HG03064 (cell line): ENCODE measurements around the gene SPACDR.

Source experiments
- ATAC-seq: cut with Tn5 transposase; IDR thresholded peaks from one replicate; pipeline ENCODE4 v1.9.1; 2021; ENCODE audit warnings: low read depth; ENCODE audit not compliant: unreplicated experiment

Gene SPACDR

DNA sequence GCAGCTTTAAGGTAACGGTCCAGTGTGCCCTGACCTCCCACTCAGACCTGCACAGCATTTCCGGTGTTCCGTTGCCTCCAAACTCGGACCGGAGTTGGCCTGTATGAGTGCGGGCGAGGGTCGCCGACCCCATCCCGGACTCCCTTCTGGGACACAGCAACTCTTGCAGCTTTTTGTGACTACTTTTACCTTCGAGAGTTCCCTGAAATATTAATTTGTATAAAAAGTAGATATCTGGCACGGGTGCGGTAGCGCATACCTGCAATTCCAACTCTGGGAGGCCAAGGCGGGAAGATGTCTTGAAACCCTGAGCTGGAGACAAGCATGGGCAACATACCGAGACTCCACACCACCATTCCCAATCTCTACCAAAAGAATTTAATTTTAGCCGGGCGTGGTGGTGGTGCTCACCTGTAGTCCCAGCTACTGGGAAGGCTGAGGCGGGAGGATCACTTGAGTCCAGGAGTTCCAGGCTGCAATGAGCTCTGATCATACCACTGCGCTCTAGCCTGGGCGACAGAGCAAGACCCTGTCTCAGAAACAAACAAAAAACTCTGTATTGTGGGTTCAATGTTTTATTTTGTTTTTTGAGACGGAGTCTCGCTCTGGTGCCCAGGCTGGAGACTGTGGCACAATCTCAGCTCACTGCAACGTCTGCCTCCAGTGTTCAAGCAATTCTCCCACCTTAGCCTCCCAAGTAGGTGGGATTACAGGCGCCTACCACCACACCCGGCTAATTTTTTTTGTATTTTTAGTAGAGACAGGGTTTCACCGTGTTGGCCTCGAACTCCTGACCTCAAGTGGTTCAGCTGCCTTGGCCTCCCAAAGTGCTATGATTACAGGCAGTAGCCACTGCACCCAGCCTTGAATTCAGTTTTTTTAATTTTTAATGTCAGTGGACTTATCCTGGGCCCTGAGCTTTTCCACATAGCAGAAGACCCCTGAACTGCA is 26.6 kb downstream of the SPACDR start:
- no peak for ATAC-seq

GRCh38 chr7:100435401-100436304 is 28.4 kb downstream of the SPACDR start:
- ATAC-seq = peak; percentile 31

- no peak for ATAC-seq
These were observed 29.5 kb downstream of the SPACDR start for GRCh38 chr7:100434297-100435144.

DNA sequence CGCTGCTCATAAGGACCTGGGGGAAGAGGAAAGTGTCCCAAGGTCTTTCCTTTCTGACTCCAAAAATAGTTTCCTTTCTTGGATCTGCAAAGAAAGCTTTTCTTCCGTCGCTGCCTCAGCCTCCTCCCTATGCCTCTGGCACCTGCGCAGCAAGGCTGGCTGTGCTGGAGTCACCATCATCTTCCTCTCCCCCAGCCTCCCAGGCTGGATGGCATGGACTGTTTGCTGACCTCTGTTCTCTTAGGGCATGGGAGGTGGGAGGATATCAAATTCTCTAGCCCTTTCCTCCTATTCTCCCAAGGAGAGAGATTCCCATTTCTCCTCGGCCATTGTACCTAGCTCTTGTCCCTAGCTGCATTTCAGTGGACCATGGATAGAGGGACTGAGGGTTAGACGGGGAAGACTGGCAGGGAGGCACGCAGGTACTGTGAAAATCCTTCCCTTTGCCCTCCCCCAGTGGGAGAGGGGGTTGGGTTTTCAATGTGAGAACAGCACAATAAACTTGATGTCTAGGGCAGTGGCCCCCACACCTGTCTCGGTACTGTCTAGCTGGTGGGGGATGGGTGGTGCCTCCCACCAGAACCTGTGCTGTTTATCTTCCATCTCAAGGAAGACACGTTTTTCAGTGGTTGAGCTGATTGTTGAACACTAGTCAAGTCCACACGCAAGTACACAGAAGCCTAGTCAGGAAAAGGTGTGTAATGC is 30.3 kb downstream of the SPACDR start:
- no peak for ATAC-seq

DNA sequence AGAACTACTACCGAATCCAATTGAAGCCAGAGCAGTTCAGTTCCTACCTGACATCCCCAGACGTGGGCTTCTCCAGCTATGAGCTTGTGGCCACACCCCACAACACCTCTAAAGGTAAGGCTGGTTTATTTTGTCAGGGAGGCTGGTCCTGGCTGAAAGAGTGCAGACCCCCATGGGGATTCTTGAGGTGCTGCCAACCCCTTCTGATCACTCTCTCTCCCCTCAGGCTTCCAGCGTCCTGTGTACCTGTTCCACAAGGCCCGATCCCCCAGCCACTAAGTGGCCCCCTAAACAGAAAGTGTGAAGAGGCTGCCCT is 30.8 kb downstream of the SPACDR start:
- no peak for ATAC-seq

- ATAC-seq = no peak
These were observed 31.3 kb downstream of the SPACDR start for GRCh38 chr7:100432621-100433275.

DNA sequence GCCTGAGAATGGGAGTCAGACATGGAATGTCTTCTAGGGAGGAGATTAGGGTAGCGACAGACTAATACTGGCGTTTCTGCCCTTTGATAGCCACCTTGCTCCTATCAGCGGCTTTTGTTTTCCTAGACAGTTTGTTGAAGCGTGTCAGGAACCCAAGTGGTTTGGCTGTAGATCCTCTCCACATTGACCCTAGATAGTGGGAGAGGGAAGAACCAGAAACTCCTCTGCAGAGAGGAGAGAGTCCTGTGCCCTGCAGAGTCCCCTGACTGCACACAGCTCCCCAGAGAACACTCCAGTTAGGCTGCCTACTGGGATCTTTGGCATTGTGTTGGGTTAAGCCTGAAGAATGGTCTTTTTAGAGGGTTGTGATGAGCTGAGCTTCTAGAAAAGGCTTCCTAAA is 32.0 kb downstream of the SPACDR start:
- ATAC-seq = no peak

- ATAC-seq = no peak
These were observed 32.7 kb downstream of the SPACDR start for GRCh38 chr7:100431286-100431735.

- no peak for ATAC-seq
These were observed 33.4 kb downstream of the SPACDR start for GRCh38 chr7:100430493-100431285.

DNA sequence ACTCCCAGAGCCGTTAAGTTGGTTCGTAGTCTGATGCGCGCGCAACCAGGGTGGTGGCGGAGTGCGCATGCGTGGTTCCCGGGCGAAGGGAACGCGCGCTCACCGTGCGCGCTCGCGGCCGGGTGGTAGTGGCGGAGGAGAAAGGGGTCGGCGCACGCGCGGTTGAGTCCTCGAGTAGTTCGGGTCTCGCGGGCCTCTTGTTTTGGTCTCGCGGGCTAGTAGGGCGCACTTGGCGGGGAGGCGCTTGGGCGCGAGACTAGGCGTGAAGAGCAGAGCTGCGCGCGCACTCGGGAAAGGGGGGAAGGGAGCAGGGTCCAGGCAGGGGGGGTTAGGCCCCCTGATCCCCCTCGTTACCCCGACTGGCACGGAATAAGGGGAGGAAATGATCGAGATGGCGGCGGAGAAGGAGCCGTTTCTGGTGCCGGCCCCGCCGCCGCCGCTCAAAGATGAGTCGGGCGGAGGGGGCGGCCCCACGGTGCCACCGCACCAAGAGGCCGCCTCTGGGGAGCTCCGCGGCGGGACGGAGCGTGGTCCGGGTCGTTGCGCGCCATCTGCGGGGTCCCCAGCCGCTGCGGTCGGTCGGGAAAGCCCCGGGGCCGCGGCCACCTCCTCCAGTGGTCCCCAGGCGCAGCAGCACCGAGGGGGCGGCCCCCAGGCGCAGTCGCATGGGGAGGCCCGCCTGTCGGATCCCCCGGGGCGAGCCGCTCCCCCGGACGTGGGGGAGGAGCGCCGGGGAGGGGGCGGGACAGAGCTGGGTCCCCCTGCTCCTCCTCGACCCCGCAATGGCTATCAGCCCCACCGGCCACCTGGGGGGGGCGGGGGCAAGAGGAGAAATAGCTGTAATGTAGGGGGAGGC is 34.2 kb downstream of the SPACDR start, which contains the start of gene MEPCE:
Gene MEPCE (plus strand): TSS at position 195 of the 856 bp plus-strand sequence. CDS start 188 bp downstream, at position 383.
- no peak for ATAC-seq

DNA sequence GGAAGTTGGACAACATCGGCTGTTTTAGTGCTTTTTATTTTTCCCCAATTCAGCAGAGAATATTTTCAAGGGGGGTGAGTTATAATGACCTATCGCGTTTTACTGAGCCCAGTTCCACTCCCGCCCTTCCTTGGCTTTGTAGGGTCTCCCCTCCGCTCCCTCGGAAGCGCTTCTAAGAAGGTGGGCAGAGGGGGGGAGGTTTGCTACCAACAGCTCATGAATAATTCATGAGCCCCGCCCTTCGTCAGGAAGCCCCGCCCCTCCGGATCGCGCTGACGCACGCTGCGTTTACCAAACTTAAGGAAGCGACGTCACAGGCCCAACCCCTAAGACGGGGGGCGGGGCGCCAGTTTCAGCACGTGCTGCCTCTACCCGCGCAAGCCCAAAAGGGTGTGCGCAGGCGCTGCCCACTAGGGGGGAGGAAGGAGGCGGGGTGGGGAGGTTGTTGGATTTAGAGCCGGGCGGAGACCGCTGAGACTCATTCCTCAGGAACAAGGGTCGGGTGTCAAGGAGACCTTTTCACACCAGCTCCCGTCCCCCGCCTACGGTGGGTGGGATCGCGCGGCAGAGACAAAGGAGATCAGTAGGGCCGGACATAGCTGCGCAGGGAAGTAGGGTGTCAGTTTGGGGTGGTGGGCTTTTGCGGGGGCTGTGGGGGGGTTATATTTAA is 35.0 kb downstream of the SPACDR start:
- ATAC-seq = peak; percentile 39

GRCh38 chr7:100428199-100428966 is 35.7 kb downstream of the SPACDR start, which contains the start of gene ZCWPW1:
Gene ZCWPW1 (minus strand): TSS chr7:100428703. CDS start chr7:100420649, 8,054 bp downstream.
- ATAC-seq = peak; percentile 42

- no peak for ATAC-seq
These were observed 36.3 kb downstream of the SPACDR start for GRCh38 chr7:100427762-100428198.

- ATAC-seq = no peak
These were observed 37.5 kb downstream of the SPACDR start for GRCh38 chr7:100426516-100426915.

GRCh38 chr7:100425347-100425746 is 38.7 kb downstream of the SPACDR start:
- no peak for ATAC-seq

DNA sequence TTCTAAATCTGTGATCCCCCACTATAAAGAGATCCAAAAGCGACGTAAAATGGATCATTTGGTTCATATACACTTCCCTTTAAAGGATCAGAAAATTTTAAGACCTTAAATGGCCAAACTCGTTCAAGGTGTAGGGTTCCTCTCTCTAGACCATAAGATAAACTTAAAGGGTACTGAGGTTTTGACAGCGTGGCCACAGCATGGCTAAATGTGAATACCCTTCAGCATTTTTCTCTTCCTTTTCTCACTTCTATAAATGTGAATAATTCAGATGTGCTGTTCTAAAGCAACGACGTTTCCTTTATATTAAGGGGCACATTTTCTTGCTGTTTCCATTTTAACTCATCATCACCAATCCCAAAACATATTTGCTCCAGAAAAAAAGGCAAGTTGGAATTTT is 40.7 kb downstream of the SPACDR start:
- no peak for ATAC-seq
